ENCODE results near the gene TEDC2.

DNA sequence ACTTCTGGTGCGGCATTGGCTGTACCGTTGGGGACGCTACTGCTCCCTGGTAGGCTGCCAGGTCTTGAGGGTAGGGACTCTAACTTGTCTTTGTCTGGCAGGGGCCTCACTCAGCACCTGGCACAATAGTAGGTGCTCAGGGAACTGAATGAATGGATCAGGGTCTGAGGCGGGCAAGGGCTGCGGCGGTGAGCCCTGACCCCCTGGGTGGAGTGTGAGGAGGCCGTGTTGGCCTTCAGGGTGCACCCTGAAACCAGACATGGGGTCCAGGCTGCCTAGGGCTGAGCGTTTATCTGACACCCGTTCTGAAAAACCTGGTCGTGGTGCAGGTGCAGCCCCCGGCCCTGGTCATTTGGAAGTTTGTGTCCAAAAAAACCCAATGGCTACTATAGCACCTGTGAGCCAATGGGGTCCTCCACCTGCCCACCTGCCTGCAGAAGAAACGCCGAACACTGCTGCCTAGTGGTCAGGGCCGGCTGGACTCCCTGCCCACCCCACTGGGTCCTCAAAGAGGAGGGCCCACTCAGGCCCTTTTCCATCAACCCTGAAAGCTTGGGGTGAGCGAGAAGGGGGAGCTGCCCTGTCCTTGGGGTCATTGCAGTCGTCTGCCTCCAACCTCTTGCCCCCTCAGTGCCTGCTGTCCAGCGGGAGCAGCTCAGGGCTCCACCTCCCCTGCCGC lies 49.0 kb downstream of the TEDC2 start:
- TF ChIP-seq, protein P1, sequence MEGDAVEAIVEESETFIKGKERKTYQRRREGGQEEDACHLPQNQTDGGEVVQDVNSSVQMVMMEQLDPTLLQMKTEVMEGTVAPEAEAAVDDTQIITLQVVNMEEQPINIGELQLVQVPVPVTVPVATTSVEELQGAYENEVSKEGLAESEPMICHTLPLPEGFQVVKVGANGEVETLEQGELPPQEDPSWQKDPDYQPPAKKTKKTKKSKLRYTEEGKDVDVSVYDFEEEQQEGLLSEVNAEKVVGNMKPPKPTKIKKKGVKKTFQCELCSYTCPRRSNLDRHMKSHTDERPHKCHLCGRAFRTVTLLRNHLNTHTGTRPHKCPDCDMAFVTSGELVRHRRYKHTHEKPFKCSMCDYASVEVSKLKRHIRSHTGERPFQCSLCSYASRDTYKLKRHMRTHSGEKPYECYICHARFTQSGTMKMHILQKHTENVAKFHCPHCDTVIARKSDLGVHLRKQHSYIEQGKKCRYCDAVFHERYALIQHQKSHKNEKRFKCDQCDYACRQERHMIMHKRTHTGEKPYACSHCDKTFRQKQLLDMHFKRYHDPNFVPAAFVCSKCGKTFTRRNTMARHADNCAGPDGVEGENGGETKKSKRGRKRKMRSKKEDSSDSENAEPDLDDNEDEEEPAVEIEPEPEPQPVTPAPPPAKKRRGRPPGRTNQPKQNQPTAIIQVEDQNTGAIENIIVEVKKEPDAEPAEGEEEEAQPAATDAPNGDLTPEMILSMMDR (conservative IDR thresholded peaks at IDR 0.05; ENCODE audit: low read depth, low read length): no peak
- no peak for TF ChIP-seq EZH2 (IDR thresholded peaks at IDR 0.05; ENCODE audit: borderline replicate concordance, low read depth, low read length, poor library complexity, severe bottlenecking)
